ENCODE measurements around the gene TRPM1. TPM values are rescaled to one million over a fixed set of nuclear protein-coding genes. Genes with fewer than 3 reads are reported as not detected.

Gene TRPM1
- total and polyA plus RNA-seq, 9 of the 15 experiments (the other 6 are each of a cell fraction or from before 2014, with no cell fraction given), result 0.01 to 0.06 (median 0.03) TPM; not detected in 5

DNA sequence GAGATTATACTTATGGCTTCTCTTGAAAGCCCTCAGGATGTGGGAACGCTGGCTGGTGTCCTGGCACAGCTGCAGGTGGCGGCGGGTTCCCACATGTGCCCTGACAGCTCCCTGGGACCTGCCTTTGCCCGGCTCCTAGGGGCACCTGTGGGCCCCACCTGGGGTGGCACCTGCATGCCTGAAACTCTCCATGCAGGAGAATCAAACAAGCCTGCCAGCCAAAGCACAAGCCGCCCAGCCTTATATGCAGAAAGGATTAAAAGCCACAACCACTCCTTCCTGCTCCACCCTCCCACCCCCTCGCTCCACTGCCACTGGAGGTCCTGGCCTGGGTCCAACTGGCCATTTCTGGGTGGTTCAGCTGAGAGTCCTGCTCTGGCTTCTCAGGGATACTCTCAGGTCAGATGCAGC lies 18.1 kb downstream of the TRPM1 start:
- Histone ChIP-seq H3K4me1 (replicated peaks in 1 of 2; ENCODE audit: control insufficient read depth in 2 of 2, insufficient read depth in 2 of 2, low read length in 2 of 2) (peaks cover 3 to 8% of the 10 kb centered on the region in 2 experiments; a peak in 3 of 5 replicates), H3K27me3 (ENCODE audit: control insufficient read depth in 2 of 2, insufficient read depth in 2 of 2, low read length in 2 of 2) (peaks cover 13 to 48% of the 10 kb centered on the region in 2 experiments; a peak in 4 of 5 replicates), H3K27ac (ENCODE audit: extremely low read depth, low read depth, low read length) (no peak overlapping the region), H3K9me1 (ENCODE audit: control insufficient read depth, insufficient read depth, low read length) (peaks cover 4% of the 10 kb centered on the region), H2AFZ (ENCODE audit: low read depth, low read length) (no peak overlapping the region), H3K9ac (ENCODE audit: insufficient read depth in 1 of 2, low read depth in 2 of 2, low read length in 2 of 2) (no peak overlapping the region), H3K4me3 (no peak overlapping the region), H4K20me1 (replicated peaks; ENCODE audit: control insufficient read depth, insufficient read depth, low read length) (peaks cover 5% of the 10 kb centered on the region; the same call in 1 of the 2 replicates), H3K9me3 (replicated peaks; ENCODE audit: control insufficient read depth, insufficient read depth, low read depth, low read length) (no peaks in the 10 kb centered on the region), H3K36me3 (ENCODE audit: control insufficient read depth, insufficient read depth, low read length) (no peaks in the 10 kb centered on the region), H3K79me2 (ENCODE audit: control insufficient read depth, insufficient read depth, low read length) (no peaks in the 10 kb centered on the region), H3K4me2 (ENCODE audit: insufficient read depth, low read length) (no peak overlapping the region)
- DNase-seq (ENCODE audit: extremely low read depth in 1 of 4, low spot score in 3 of 4), result no peak
- no TSS peak for BruUV-seq (replicated peaks)
- ChIA-PET POLR2A (interaction anchor here (0.6 to 0.7 kb wide), 2 partner anchors 13 to 120 kb away, joined by 3 read pairs; no protein-coding TSS in a partner anchor), CTCF (ENCODE audit: low intra/inter-chr PET ratio) (no interaction called here)
- TF ChIP-seq BCOR (IDR thresholded peaks at IDR 0.05), result no peak
- TF ChIP-seq NFIC (IDR thresholded peaks at IDR 0.05), result peak; percentile 41; the same call in 1 of the 2 replicates
- in situ Hi-C loops (cut with MboI) (no loop called here), intact Hi-C loops (cut with micrococcal nuclease) (no loop called here)
- FAIRE-seq, result no peak
- no peak for ATAC-seq
- WGBS (ENCODE audit: insufficient coverage, low coverage, missing lambda C conversion rate), result 0% methylated on average over 6 of the region's 6 CpGs

GRCh38 chr15:31082771-31083369 lies 18.7 kb downstream of the TRPM1 start:
- DNase-seq (ENCODE audit: extremely low read depth in 1 of 4, low spot score in 3 of 4), result no peak
- ChIA-PET POLR2A (interaction anchor here (0.6 to 0.7 kb wide), 2 partner anchors 13 to 120 kb away, joined by 3 read pairs; no protein-coding TSS in a partner anchor), CTCF (ENCODE audit: low intra/inter-chr PET ratio) (no interaction called here)
- ATAC-seq, result no peak
- Histone ChIP-seq H3K79me2 (ENCODE audit: control insufficient read depth, insufficient read depth, low read length) (no peaks in the 10 kb centered on the region), H3K27ac (ENCODE audit: extremely low read depth, low read depth, low read length) (no peak overlapping the region), H2AFZ (ENCODE audit: low read depth, low read length) (no peak overlapping the region), H3K4me3 (no peak overlapping the region), H3K4me2 (ENCODE audit: insufficient read depth, low read length) (no peak overlapping the region), H3K4me1 (replicated peaks in 1 of 2; ENCODE audit: control insufficient read depth in 2 of 2, insufficient read depth in 2 of 2, low read length in 2 of 2) (peaks cover 3 to 8% of the 10 kb centered on the region in 2 experiments; a peak in 3 of 5 replicates), H3K9me3 (replicated peaks; ENCODE audit: control insufficient read depth, insufficient read depth, low read depth, low read length) (no peaks in the 10 kb centered on the region), H4K20me1 (replicated peaks; ENCODE audit: control insufficient read depth, insufficient read depth, low read length) (peaks cover 5% of the 10 kb centered on the region; the same call in 1 of the 2 replicates), H3K9ac (ENCODE audit: insufficient read depth in 1 of 2, low read depth in 2 of 2, low read length in 2 of 2) (no peak overlapping the region), H3K9me1 (ENCODE audit: control insufficient read depth, insufficient read depth, low read length) (peaks cover 4% of the 10 kb centered on the region), H3K27me3 (ENCODE audit: control insufficient read depth in 2 of 2, insufficient read depth in 2 of 2, low read length in 2 of 2) (peaks cover 13 to 51% of the 10 kb centered on the region in 2 experiments; a peak in 4 of 5 replicates), H3K36me3 (ENCODE audit: control insufficient read depth, insufficient read depth, low read length) (no peaks in the 10 kb centered on the region)
- intact Hi-C loops (cut with micrococcal nuclease) (no loop called here), in situ Hi-C loops (cut with MboI) (no loop called here)
- WGBS (ENCODE audit: insufficient coverage, low coverage, missing lambda C conversion rate), result under 1% methylated on average over 11 of the region's 11 CpGs
- FAIRE-seq, result no peak
- BruUV-seq (replicated peaks), result no TSS peak
- no peak for TF ChIP-seq CLOCK (CRISPR knock-in tag; IDR thresholded peaks at IDR 0.05; ENCODE audit: borderline replicate concordance)
- TF ChIP-seq NCOA4 (IDR thresholded peaks at IDR 0.05; ENCODE audit: partially characterized antibody), result no peak
- no peak for TF ChIP-seq ZNF778 (CRISPR knock-in tag; IDR thresholded peaks at IDR 0.05)
- no peak for TF ChIP-seq SMAD1 (IDR thresholded peaks at IDR 0.05; ENCODE audit: low read depth, low read length, partially characterized antibody)
- TF ChIP-seq, protein P1, sequence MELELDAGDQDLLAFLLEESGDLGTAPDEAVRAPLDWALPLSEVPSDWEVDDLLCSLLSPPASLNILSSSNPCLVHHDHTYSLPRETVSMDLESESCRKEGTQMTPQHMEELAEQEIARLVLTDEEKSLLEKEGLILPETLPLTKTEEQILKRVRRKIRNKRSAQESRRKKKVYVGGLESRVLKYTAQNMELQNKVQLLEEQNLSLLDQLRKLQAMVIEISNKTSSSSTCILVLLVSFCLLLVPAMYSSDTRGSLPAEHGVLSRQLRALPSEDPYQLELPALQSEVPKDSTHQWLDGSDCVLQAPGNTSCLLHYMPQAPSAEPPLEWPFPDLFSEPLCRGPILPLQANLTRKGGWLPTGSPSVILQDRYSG (tag; conservative IDR thresholded peaks at IDR 0.05; ENCODE audit: low read depth), result no peak
- no peak for TF ChIP-seq KDM1A (IDR thresholded peaks at IDR 0.05)
- TF ChIP-seq ZNF766 (CRISPR knock-in tag; conservative IDR thresholded peaks at IDR 0.05), result no peak
- no peak for TF ChIP-seq ZNF717 (CRISPR knock-in tag; IDR thresholded peaks at IDR 0.05)
